ENCODE data around the gene ARF4. TPM values are rescaled to one million over a fixed set of nuclear protein-coding genes. Genes with fewer than 3 reads are reported as not detected.

ARF4 gene
- total and polyA plus RNA-seq, 10 of the 15 experiments (the other 5 are each of a cell fraction or from before 2014, with no cell fraction given): 66.2 to 283 (median 128) TPM

DNA sequence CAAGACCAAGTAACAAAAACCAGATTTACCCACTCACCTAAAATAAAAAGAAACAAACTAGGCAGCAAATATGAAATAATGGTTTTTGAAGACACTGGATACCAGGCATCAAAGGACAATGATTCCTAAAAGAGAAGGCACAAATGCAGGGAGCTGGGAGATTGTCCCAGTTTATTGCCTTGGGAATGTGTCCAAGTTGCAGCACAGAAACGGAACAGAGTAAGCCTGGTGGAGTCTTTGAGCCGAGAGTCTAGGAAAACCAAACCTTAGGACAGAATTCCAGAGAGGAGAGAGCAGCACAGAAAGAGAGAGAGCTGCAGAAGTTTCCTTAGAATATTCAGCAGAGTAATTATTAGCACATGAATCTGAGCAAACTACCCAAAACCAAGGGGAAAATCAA lies 7.8 kb upstream of the ARF4 start:
- Histone ChIP-seq H3K4me2 (ENCODE audit: control insufficient read depth, insufficient read depth) (no peak overlapping the region), H4K20me1 (ENCODE audit: control insufficient read depth, insufficient read depth) (no peaks in the 10 kb centered on the region), H3K27ac (ENCODE audit: control insufficient read depth, insufficient read depth) (no peak overlapping the region), H3K79me2 (ENCODE audit: control insufficient read depth, insufficient read depth, low read length) (no peaks in the 10 kb centered on the region), H3K9me3 (replicated peaks; ENCODE audit: control insufficient read depth, insufficient read depth, low read length) (no peaks in the 10 kb centered on the region; the same call in 1 of the 3 replicates), H3K36me3 (ENCODE audit: control insufficient read depth in 2 of 2, insufficient read depth in 2 of 2, low read length in 1 of 2) (no peaks in the 10 kb centered on the region; a peak in 1 of 4 replicates), H2AFZ (ENCODE audit: control insufficient read depth, low read depth, low read length) (no peak overlapping the region), H3K4me3 (no peak overlapping the region), H3K4me1 (ENCODE audit: control insufficient read depth, insufficient read depth, low read length) (no peaks in the 10 kb centered on the region), H3K27me3 (replicated peaks in 1 of 2; ENCODE audit: control insufficient read depth in 2 of 2, insufficient read depth in 2 of 2, low read length in 1 of 2) (no peaks in the 10 kb centered on the region), H3K9ac (ENCODE audit: control insufficient read depth, insufficient read depth, low read length) (no peak overlapping the region)
- TF ChIP-seq RFX5 (IDR thresholded peaks at IDR 0.05; ENCODE audit: low read depth, low read length) (no peak), RAD51 (IDR thresholded peaks at IDR 0.05) (no peak), SIX5 (IDR thresholded peaks at IDR 0.05; ENCODE audit: low read depth, low read length, severe bottlenecking) (no peak), RELB (IDR thresholded peaks at IDR 0.05; ENCODE audit: low read depth) (no peak), ATF7 (IDR thresholded peaks at IDR 0.05; ENCODE audit: low read depth) (no peak), MYC (IDR thresholded peaks at IDR 0.05; ENCODE audit: insufficient read depth, insufficient read length, insufficient replicate concordance, low read length, severe bottlenecking) (no peak), BCL3 (IDR thresholded peaks at IDR 0.05; ENCODE audit: borderline replicate concordance, insufficient read depth, low read depth, low read length, poor library complexity, severe bottlenecking) (no peak), ASH2L (IDR thresholded peaks at IDR 0.05; ENCODE audit: borderline replicate concordance, low read depth) (no peak), JUND (IDR thresholded peaks at IDR 0.05; ENCODE audit: low read depth, low read length) (no peak)
- TF ChIP-seq, protein P1, sequence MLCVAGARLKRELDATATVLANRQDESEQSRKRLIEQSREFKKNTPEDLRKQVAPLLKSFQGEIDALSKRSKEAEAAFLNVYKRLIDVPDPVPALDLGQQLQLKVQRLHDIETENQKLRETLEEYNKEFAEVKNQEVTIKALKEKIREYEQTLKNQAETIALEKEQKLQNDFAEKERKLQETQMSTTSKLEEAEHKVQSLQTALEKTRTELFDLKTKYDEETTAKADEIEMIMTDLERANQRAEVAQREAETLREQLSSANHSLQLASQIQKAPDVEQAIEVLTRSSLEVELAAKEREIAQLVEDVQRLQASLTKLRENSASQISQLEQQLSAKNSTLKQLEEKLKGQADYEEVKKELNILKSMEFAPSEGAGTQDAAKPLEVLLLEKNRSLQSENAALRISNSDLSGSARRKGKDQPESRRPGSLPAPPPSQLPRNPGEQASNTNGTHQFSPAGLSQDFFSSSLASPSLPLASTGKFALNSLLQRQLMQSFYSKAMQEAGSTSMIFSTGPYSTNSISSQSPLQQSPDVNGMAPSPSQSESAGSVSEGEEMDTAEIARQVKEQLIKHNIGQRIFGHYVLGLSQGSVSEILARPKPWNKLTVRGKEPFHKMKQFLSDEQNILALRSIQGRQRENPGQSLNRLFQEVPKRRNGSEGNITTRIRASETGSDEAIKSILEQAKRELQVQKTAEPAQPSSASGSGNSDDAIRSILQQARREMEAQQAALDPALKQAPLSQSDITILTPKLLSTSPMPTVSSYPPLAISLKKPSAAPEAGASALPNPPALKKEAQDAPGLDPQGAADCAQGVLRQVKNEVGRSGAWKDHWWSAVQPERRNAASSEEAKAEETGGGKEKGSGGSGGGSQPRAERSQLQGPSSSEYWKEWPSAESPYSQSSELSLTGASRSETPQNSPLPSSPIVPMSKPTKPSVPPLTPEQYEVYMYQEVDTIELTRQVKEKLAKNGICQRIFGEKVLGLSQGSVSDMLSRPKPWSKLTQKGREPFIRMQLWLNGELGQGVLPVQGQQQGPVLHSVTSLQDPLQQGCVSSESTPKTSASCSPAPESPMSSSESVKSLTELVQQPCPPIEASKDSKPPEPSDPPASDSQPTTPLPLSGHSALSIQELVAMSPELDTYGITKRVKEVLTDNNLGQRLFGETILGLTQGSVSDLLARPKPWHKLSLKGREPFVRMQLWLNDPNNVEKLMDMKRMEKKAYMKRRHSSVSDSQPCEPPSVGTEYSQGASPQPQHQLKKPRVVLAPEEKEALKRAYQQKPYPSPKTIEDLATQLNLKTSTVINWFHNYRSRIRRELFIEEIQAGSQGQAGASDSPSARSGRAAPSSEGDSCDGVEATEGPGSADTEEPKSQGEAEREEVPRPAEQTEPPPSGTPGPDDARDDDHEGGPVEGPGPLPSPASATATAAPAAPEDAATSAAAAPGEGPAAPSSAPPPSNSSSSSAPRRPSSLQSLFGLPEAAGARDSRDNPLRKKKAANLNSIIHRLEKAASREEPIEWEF (IDR thresholded peaks at IDR 0.05; ENCODE audit: insufficient replicate concordance, low read depth, low read length): no peak
- intact Hi-C loops (cut with micrococcal nuclease; ENCODE audit: unreplicated experiment) (no loop called here), in situ Hi-C loops (cut with MboI) (no loop called here)
- DNase-seq (ENCODE audit: low read depth, low spot score) (no peak), FAIRE-seq (no peak), ATAC-seq (no peak)
- ChIA-PET SMC1A (ENCODE audit: uncharacterized antibody, unreplicated experiment) (no interaction called here), POLR2A (no interaction called here), RAD21 (ENCODE audit: unreplicated experiment) (no interaction called here), CTCF (no interaction called here)
- WGBS (ENCODE audit: insufficient coverage, insufficient replicate concordance, low lambda C conversion rate, missing lambda C conversion rate): 87% methylated on average over 2 of the region's 2 CpGs
- no TSS peak for BruUV-seq (replicated peaks)
